Muscle layer of colon (tissue), 2 donors: ENCODE measurements around the gene HMGA1.

Experiments used
- H3K27ac ChIP-seq: one replicate; pipeline ENCODE4 v1.7.0; 2013; ENCODE audit warnings: low read depth, mild to moderate bottlenecking, low read length, moderate library complexity
- H3K27me3 ChIP-seq, 2 donors: one replicate each; pipeline ENCODE4 v1.7.0; 2013; ENCODE audit warnings: low read length in 2 of 2, mild to moderate bottlenecking in 2 of 2; ENCODE audit not compliant: insufficient read depth in 2 of 2, control insufficient read depth in 1 of 2
- H3K36me3 ChIP-seq: one replicate; pipeline ENCODE4 v1.7.0; 2013; ENCODE audit warnings: mild to moderate bottlenecking, low read length; ENCODE audit not compliant: insufficient read depth
- H3K4me1 ChIP-seq: one replicate; pipeline ENCODE4 v1.7.0; 2013; ENCODE audit warnings: mild to moderate bottlenecking, low read length; ENCODE audit not compliant: insufficient read depth
- H3K4me3 ChIP-seq, 2 donors: one replicate each; pipeline ENCODE4 v1.7.0; 2013; ENCODE audit warnings: low read length in 2 of 2, low read depth in 1 of 2, mild to moderate bottlenecking in 1 of 2, moderate library complexity in 1 of 2
- H3K9ac ChIP-seq: one replicate; pipeline ENCODE4 v1.7.0; 2013; ENCODE audit warnings: low read length
- H3K9me3 ChIP-seq: one replicate; pipeline ENCODE4 v1.7.0; 2013; ENCODE audit warnings: mild to moderate bottlenecking, low read length
- donor health status: abdominal sarcoma.
- donor health status: Adenocarcinoma of cecum.

HMGA1 gene

GRCh38 chr6:34276191-34276590 is 39.5 kb downstream of the HMGA1 start:
- H3K4me1 ChIP-seq: no peaks in the 10 kb centered on the region
- H3K9me3 ChIP-seq: no peaks in the 10 kb centered on the region
- no peak overlapping the region for H3K4me3 ChIP-seq
- H3K36me3 ChIP-seq: peaks cover 16% of the 10 kb centered on the region
- H3K27ac ChIP-seq: no peak overlapping the region
- H3K27me3 ChIP-seq: no peaks in the 10 kb centered on the region
- H3K9ac ChIP-seq: no peak overlapping the region

- H3K9ac ChIP-seq: no peak overlapping the region
- H3K4me3 ChIP-seq: no peak overlapping the region
- no peak overlapping the region for H3K27ac ChIP-seq
Measured at GRCh38 chr6:34276881-34277762, 40.4 kb downstream of the HMGA1 start.

GRCh38 chr6:34277763-34278112 is 41.1 kb downstream of the HMGA1 start:
- no peak overlapping the region for H3K27ac ChIP-seq
- no peak overlapping the region for H3K4me3 ChIP-seq
- no peaks in the 10 kb centered on the region for H3K27me3 ChIP-seq
- H3K9ac ChIP-seq: no peak overlapping the region
- H3K9me3 ChIP-seq: no peaks in the 10 kb centered on the region
- peaks cover 16% of the 10 kb centered on the region for H3K36me3 ChIP-seq
- no peaks in the 10 kb centered on the region for H3K4me1 ChIP-seq

More at GRCh38 chr6:34276881-34277762, 40.4 kb downstream of the HMGA1 start:
- Histone ChIP-seq H3K9me3 (no peaks in the 10 kb centered on the region), H3K4me1 (no peaks in the 10 kb centered on the region), H3K27me3 (no peaks in the 10 kb centered on the region), H3K36me3 (peaks cover 16% of the 10 kb centered on the region)

GRCh38 chr6:34278833-34279232 is 42.2 kb downstream of the HMGA1 start:
- Histone ChIP-seq H3K36me3 (peaks cover 21% of the 10 kb centered on the region), H3K9me3 (no peaks in the 10 kb centered on the region), H3K27ac (no peak overlapping the region), H3K4me3 (no peak overlapping the region), H3K9ac (no peak overlapping the region), H3K4me1 (no peaks in the 10 kb centered on the region), H3K27me3 (no peaks in the 10 kb centered on the region)

- H3K9me3 ChIP-seq: no peaks in the 10 kb centered on the region
- no peak overlapping the region for H3K27ac ChIP-seq
- H3K9ac ChIP-seq: no peak overlapping the region
- no peaks in the 10 kb centered on the region for H3K4me1 ChIP-seq
- no peak overlapping the region for H3K4me3 ChIP-seq
- no peaks in the 10 kb centered on the region for H3K27me3 ChIP-seq
- peaks cover 23% of the 10 kb centered on the region for H3K36me3 ChIP-seq
Measured at GRCh38 chr6:34280216-34280615, 43.5 kb downstream of the HMGA1 start.

- no peak overlapping the region for H3K27ac ChIP-seq
Measured at GRCh38 chr6:34281702-34282334, 45.1 kb downstream of the HMGA1 start.

GRCh38 chr6:34284563-34285447 is 48.1 kb downstream of the HMGA1 start:
- Histone ChIP-seq H3K9ac (no peak overlapping the region), H3K27me3 (no peaks in the 10 kb centered on the region), H3K36me3 (peaks cover 27% of the 10 kb centered on the region), H3K27ac (no peak overlapping the region), H3K9me3 (no peaks in the 10 kb centered on the region), H3K4me1 (no peaks in the 10 kb centered on the region), H3K4me3 (no peak overlapping the region)

More at GRCh38 chr6:34281702-34282334, 45.1 kb downstream of the HMGA1 start:
- no peak overlapping the region for H3K9ac ChIP-seq
- H3K27me3 ChIP-seq: no peaks in the 10 kb centered on the region
- no peak overlapping the region for H3K4me3 ChIP-seq
- no peaks in the 10 kb centered on the region for H3K9me3 ChIP-seq
- H3K4me1 ChIP-seq: no peaks in the 10 kb centered on the region
- H3K36me3 ChIP-seq: peaks cover 23% of the 10 kb centered on the region

- Histone ChIP-seq H3K4me1 (no peaks in the 10 kb centered on the region), H3K36me3 (peaks cover 21% of the 10 kb centered on the region), H3K9me3 (no peaks in the 10 kb centered on the region), H3K9ac (no peak overlapping the region), H3K27me3 (no peaks in the 10 kb centered on the region), H3K4me3 (no peak overlapping the region), H3K27ac (no peak overlapping the region)
Measured at GRCh38 chr6:34285448-34286164, 48.9 kb downstream of the HMGA1 start.

GRCh38 chr6:34288581-34288980 is 51.9 kb downstream of the HMGA1 start:
- H3K27ac ChIP-seq: no peak overlapping the region
- H3K9ac ChIP-seq: no peak overlapping the region
- no peak overlapping the region for H3K4me3 ChIP-seq
- H3K36me3 ChIP-seq: peaks cover 33% of the 10 kb centered on the region
- no peaks in the 10 kb centered on the region for H3K9me3 ChIP-seq
- H3K27me3 ChIP-seq: no peaks in the 10 kb centered on the region
- H3K4me1 ChIP-seq: no peaks in the 10 kb centered on the region

GRCh38 chr6:34289137-34289536 is 52.5 kb downstream of the HMGA1 start:
- Histone ChIP-seq H3K9me3 (no peaks in the 10 kb centered on the region), H3K27me3 (no peaks in the 10 kb centered on the region), H3K27ac (no peak overlapping the region), H3K4me3 (no peak overlapping the region), H3K36me3 (peaks cover 33% of the 10 kb centered on the region), H3K9ac (no peak overlapping the region), H3K4me1 (no peaks in the 10 kb centered on the region)

GRCh38 chr6:34292954-34293353 is 56.3 kb downstream of the HMGA1 start:
- Histone ChIP-seq H3K9me3 (no peaks in the 10 kb centered on the region), H3K27ac (no peak overlapping the region), H3K4me3 (no peak overlapping the region), H3K4me1 (no peaks in the 10 kb centered on the region), H3K27me3 (no peaks in the 10 kb centered on the region), H3K36me3 (peaks cover 24% of the 10 kb centered on the region), H3K9ac (no peak overlapping the region)
